GM19035 (cell line): ENCODE data around the gene CELA1.
"Not testable (repeated sequence)": the region's sequence is repeated elsewhere in the genome, so short reads cannot be mapped to it uniquely, and the experiment has no call there.

Experiments
- ATAC-seq: cut with Tn5 transposase; IDR thresholded peaks from one replicate; pipeline ENCODE4 v1.9.1; 2021; ENCODE audit not compliant: unreplicated experiment

CELA1 gene

GRCh38 chr12:51349026-51349425, 2.5 kb upstream of the CELA1 start:
- ATAC-seq, result no peak

GRCh38 chr12:51348116-51348515, 1.6 kb upstream of the CELA1 start:
- ATAC-seq, result no peak

GRCh38 chr12:51345681-51346080, 798 bp downstream of the CELA1 start:
- no peak for ATAC-seq

- ATAC-seq, result no peak
Measured at GRCh38 chr12:51343201-51343600, 3.3 kb downstream of the CELA1 start.

GRCh38 chr12:51342416-51342815, 4.1 kb downstream of the CELA1 start:
- no peak for ATAC-seq

- no peak for ATAC-seq
Measured at GRCh38 chr12:51341251-51342007, 5.0 kb downstream of the CELA1 start.

- ATAC-seq, result no peak
Measured at GRCh38 chr12:51339750-51340149, 6.7 kb downstream of the CELA1 start.

- ATAC-seq, result not testable (repeated sequence)
Measured at GRCh38 chr12:51337336-51337735, 9.1 kb downstream of the CELA1 start.

GRCh38 chr12:51335931-51336330, 10.5 kb downstream of the CELA1 start:
- ATAC-seq, result no peak

- no peak for ATAC-seq
Measured at GRCh38 chr12:51334764-51335163, 11.7 kb downstream of the CELA1 start.

- ATAC-seq, result no peak
Measured at GRCh38 chr12:51333536-51333935, 12.9 kb downstream of the CELA1 start.

GRCh38 chr12:51330186-51330585, 16.3 kb downstream of the CELA1 start:
- ATAC-seq, result no peak

GRCh38 chr12:51329742-51330141, 16.7 kb downstream of the CELA1 start:
- ATAC-seq, result no peak

GRCh38 chr12:51328587-51328986, 17.9 kb downstream of the CELA1 start:
- ATAC-seq, result no peak

GRCh38 chr12:51326698-51327439, 19.6 kb downstream of the CELA1 start:
- ATAC-seq, result no peak

- ATAC-seq, result no peak
Measured at GRCh38 chr12:51324953-51325352, 21.5 kb downstream of the CELA1 start.

GRCh38 chr12:51323966-51324895, 22.2 kb downstream of the CELA1 start, which contains the start of gene BIN2:
Gene BIN2 (minus strand): TSS chr12:51324174. CDS start chr12:51324102, 72 bp downstream.
- peak; percentile 77 for ATAC-seq

- peak; percentile 34 for ATAC-seq
Measured at GRCh38 chr12:51323317-51323960, 23.0 kb downstream of the CELA1 start.

GRCh38 chr12:51322452-51322851, 24.0 kb downstream of the CELA1 start:
- ATAC-seq, result no peak

GRCh38 chr12:51321882-51322281, 24.6 kb downstream of the CELA1 start:
- ATAC-seq, result no peak
